T-cell (primary cell): ENCODE results near the gene BRWD1. TPM values are rescaled to one million over a fixed set of nuclear protein-coding genes. Genes with fewer than 3 reads are reported as not detected.

Experiments
- ATAC-seq, 4 experiments: fragments of 200-7000 bp in 3 of 4; fragments of 150-1000 bp in 1 of 4; cut with Tn5 transposase; replicated peaks in 1 of 4; 1 replicate in 3 of 4; 2 replicates in 1 of 4; pipeline ENCODE4 v1.10.0; 2021; ENCODE audit warnings: moderate library complexity in 3 of 4, mild to moderate bottlenecking in 2 of 4, moderate number of reproducible peaks in 1 of 4
- CTCF ChIA-PET, 2 donors: fragments of 300-600 bp; sonication (Branson Sonifier 250); formaldehyde crosslinking; loops; one replicate each; lab custom pipeline; 2022; ENCODE audit warnings: antibody characterized with exemption in 2 of 2; lab: Charles Lee
- POLR2A ChIA-PET, 2 donors: fragments of 300-600 bp; sonication (Branson Sonifier 250); formaldehyde crosslinking; loops; one replicate each; lab custom pipeline; 2022; ENCODE audit warnings: antibody characterized with exemption in 2 of 2; lab: Charles Lee
- DNase-seq, 35 experiments: peaks; one replicate each; pipeline versions ENCODE4 v3.0.0 to v3.0.0-alpha.2; 2013 to 2023
- H3K27ac ChIP-seq: one replicate; pipeline ENCODE4 v1.5.1; 2013; ENCODE audit warnings: low read length
- H3K27me3 ChIP-seq, 2 experiments: replicated peaks in 1 of 2; 1 replicate in 1 of 2; 2 replicates in 1 of 2; pipeline versions ENCODE4 v1.6.1 to v1.7.0; 2013; ENCODE audit warnings: low read length in 1 of 2, mixed read lengths in 1 of 2; ENCODE audit not compliant: control insufficient read depth in 2 of 2, insufficient read depth in 2 of 2; ENCODE audit errors: extremely low read depth in 1 of 2
- H3K36me3 ChIP-seq, 2 donors: 1 replicate in 1 of 2; 2 replicates in 1 of 2; pipeline versions ENCODE4 v1.6.1 to v1.7.0; 2013; ENCODE audit warnings: low read length in 1 of 2; ENCODE audit not compliant: control insufficient read depth in 2 of 2, insufficient read depth in 1 of 2; ENCODE audit errors: extremely low read depth in 1 of 2
- H3K4me1 ChIP-seq, 2 experiments: 1 replicate in 1 of 2; 2 replicates in 1 of 2; pipeline versions ENCODE4 v1.6.1 to v1.7.0; 2013; ENCODE audit warnings: low read length in 2 of 2, mixed read lengths in 1 of 2; ENCODE audit not compliant: insufficient read depth in 2 of 2, control insufficient read depth in 1 of 2; ENCODE audit errors: extremely low read depth in 1 of 2
- H3K4me3 ChIP-seq, 2 donors: 1 replicate in 1 of 2; 2 replicates in 1 of 2; pipeline versions ENCODE4 v1.5.1 to v1.7.0; 2013; ENCODE audit warnings: mild to moderate bottlenecking in 2 of 2, low read length in 1 of 2, moderate library complexity in 1 of 2; ENCODE audit not compliant: control insufficient read depth in 1 of 2; ENCODE audit errors: extremely low read depth in 1 of 2
- H3K9me3 ChIP-seq: 2 replicates; pipeline ENCODE4 v1.7.0; 2013
- H3K27ac Mint-ChIP-seq, 2 donors: one replicate each; pipeline ENCODE4 v1.8.0; 2020 to 2021; ENCODE audit warnings: mild to moderate bottlenecking in 2 of 2, mixed read lengths in 2 of 2
- H3K27me3 Mint-ChIP-seq, 2 donors: one replicate each; pipeline ENCODE4 v1.8.0; 2021 to 2022; ENCODE audit warnings: mixed read lengths in 2 of 2
- H3K36me3 Mint-ChIP-seq: one replicate; pipeline ENCODE4 v1.8.0; 2021; ENCODE audit warnings: mixed read lengths
- H3K4me1 Mint-ChIP-seq, 3 donors: one replicate each; pipeline ENCODE4 v1.8.0; 2020 to 2022; ENCODE audit warnings: mixed read lengths in 3 of 3, mild to moderate bottlenecking in 1 of 3
- H3K4me3 Mint-ChIP-seq, 3 donors: one replicate each; pipeline ENCODE4 v1.8.0; 2020 to 2022; ENCODE audit warnings: mild to moderate bottlenecking in 3 of 3, mixed read lengths in 3 of 3, moderate library complexity in 3 of 3
- H3K9me3 Mint-ChIP-seq, 3 donors: one replicate each; pipeline ENCODE4 v1.8.0; 2020 to 2022; ENCODE audit warnings: mixed read lengths in 3 of 3
- WGBS: methylation state at CpG from one replicate; pipeline ENCODE4 v1.1.5; 2013; ENCODE audit warnings: missing lambda C conversion rate; ENCODE audit not compliant: insufficient coverage; 5-methylcytosine and 5-hydroxymethylcytosine counted together
- total RNA-seq, 35 experiments: library from RNA in 6 of 35; stranded (reverse) in 6 of 35; fragments of 120-200 nt in 1 of 35; gene quantifications; one replicate each; pipeline versions ENCODE4 v1.2.1 to v1.2.4 and lab custom pipeline; 2013 to 2026

BRWD1 gene
- total RNA-seq, 5 donors from 2014 or later (not counting 1 experiment from before 2014, with no cell fraction given) = 70.2 to 86.3 (median 75.2) TPM

DNA sequence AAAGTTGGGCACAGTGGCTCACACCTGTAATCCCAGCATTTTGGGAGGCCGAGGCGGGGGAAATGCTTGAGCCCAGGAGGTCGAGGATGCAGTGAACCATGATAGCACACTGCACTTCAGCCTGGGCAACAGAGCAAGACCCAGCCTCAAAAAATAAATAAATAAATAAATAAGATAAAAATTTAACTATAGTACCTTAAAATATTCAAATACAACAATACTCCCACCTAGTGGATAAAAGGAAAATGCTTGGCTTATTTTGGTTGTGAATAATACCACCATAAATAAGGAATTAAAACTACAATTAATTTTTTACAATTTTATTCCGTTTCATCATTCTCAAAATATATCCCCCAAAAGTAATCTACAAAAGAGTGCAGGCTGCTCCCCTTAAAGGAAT, 138.3 kb downstream of the BRWD1 start:
- Mint-ChIP-seq H3K4me1 (peaks cover 4 to 10% (median 8%) of the 10 kb centered on the region in 3 donors), H3K27me3 (no peaks in the 10 kb centered on the region)
- POLR2A ChIA-PET = no interaction called here

DNA sequence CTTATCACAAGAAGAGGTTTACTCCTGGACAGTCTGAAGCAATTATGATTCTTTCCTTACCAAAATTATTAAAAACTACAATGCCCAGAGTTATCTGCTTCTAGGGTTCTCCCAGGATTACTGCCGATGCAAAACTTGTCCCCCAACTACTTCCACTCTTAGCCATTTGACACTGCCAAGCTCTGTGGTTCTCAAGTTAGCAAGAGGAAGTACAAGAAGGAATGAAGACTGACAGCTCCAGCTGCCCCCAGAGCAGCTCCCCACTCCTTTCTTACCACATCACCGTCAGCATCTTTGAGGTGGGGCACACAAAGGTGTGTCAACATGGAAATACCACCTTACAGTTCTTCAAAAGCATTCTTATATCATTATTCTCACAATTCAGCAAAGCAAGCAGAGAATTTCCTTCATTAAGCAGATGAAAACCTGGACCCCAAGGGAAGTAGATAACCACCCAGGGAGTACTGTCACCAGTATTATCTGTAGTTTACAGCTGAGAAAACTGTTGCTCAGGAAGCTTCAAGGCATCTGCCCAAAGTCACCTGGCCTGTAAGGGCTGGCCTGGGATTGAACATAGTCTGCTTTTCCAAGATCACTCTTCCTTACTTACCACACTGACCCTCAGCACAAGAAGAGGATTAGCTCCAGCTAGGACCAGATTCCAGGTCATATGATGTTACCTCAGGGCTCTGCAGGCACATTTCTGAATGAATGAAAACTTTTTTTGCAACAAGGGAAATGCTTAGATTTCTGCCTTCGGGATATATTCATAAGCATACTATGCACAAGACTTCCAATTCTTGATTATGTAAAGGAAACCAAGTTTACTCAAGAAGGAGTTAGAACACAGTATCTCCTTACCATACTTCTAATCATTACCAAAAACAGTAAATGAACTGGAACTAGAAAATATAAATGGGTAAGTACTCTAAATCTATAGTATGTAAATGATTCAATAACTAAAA, 139.4 kb downstream of the BRWD1 start:
- WGBS = no CpG with 5 or more reads among the region's 3 CpGs
- Mint-ChIP-seq H3K4me1 (peaks cover 0 to 6% (median 2%) of the 10 kb centered on the region in 3 donors), H3K27me3 (no peaks in the 10 kb centered on the region), H3K4me3 (no peak overlapping the region), H3K36me3 (peaks cover 49% of the 10 kb centered on the region), H3K9me3 (no peaks in the 10 kb centered on the region), H3K27ac (no peak overlapping the region)
- H3K4me1 ChIP-seq = no peaks in the 10 kb centered on the region
- ChIA-PET CTCF (no interaction called here), POLR2A (interaction anchor here in 1 of 2 donors (0.6 kb wide), 1 partner anchor 11 kb away, joined by 3 read pairs; no protein-coding TSS in a partner anchor)
- H3K4me3 ChIP-seq = no peak overlapping the region
- ATAC-seq = no peak
- no peaks in the 10 kb centered on the region for H3K9me3 ChIP-seq
- H3K36me3 ChIP-seq = peaks cover 0 to 26% of the 10 kb centered on the region in 2 donors
- no peaks in the 10 kb centered on the region for H3K27me3 ChIP-seq
- no peak overlapping the region for H3K27ac ChIP-seq
- no peak for DNase-seq

More for the DNA sequence above, 138.3 kb downstream of the BRWD1 start:
- peaks cover 0 to 32% of the 10 kb centered on the region in 2 donors for H3K36me3 ChIP-seq
- no peaks in the 10 kb centered on the region for H3K27me3 ChIP-seq
- 100% methylated on average over 1 of the region's 4 CpGs for WGBS
- Mint-ChIP-seq H3K4me3 (no peak overlapping the region), H3K27ac (no peak overlapping the region), H3K36me3 (peaks cover 53% of the 10 kb centered on the region), H3K9me3 (no peaks in the 10 kb centered on the region)
- no peak overlapping the region for H3K4me3 ChIP-seq
- no peaks in the 10 kb centered on the region for H3K9me3 ChIP-seq
- ATAC-seq (no peak), DNase-seq (peak in 1 of 35 experiments; percentile 34)
- CTCF ChIA-PET = no interaction called here
- no peaks in the 10 kb centered on the region for H3K4me1 ChIP-seq
- no peak overlapping the region for H3K27ac ChIP-seq

- H3K4me1 ChIP-seq = no peaks in the 10 kb centered on the region
- Mint-ChIP-seq H3K4me1 (no peaks in the 10 kb centered on the region), H3K4me3 (no peak overlapping the region), H3K27me3 (peaks cover 0 to 3% of the 10 kb centered on the region in 2 donors), H3K27ac (no peak overlapping the region), H3K36me3 (peaks cover 31% of the 10 kb centered on the region), H3K9me3 (peaks cover 0 to 7% (median 3%) of the 10 kb centered on the region in 3 donors)
- ATAC-seq = no peak
- peaks cover 0 to 2% of the 10 kb centered on the region in 2 experiments for H3K27me3 ChIP-seq
- no peaks in the 10 kb centered on the region for H3K9me3 ChIP-seq
- peaks cover 0 to 11% of the 10 kb centered on the region in 2 donors for H3K36me3 ChIP-seq
- no peak overlapping the region for H3K4me3 ChIP-seq
- no peak for DNase-seq
- CTCF ChIA-PET = no interaction called here
- POLR2A ChIA-PET = no interaction called here
- 100% methylated on average over 4 of the region's 5 CpGs for WGBS
- H3K27ac ChIP-seq = no peak overlapping the region
Observed at GRCh38 chr21:39169906-39170305, 143.5 kb downstream of the BRWD1 start.

DNA sequence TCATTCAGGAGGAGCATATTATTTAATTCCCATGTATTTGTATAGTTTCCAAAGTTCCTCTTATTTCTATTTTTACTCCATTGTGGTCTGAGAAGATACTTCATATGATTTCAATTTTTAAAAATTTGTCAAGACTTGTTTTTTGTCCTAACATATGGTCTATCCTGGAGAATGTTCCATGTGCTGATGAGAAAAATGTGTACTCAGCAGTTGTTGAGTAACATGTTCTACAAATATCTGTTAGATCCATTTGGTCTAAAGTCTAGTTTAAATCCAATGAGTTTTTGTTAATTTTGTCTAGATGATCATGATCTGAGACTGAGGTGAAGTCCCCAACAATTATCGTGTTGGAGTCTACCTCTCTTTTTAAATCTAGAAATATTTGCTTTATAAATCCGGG, 144.6 kb downstream of the BRWD1 start:
- no peaks in the 10 kb centered on the region for H3K4me1 ChIP-seq
- Mint-ChIP-seq H3K4me3 (no peak overlapping the region), H3K9me3 (peaks cover 0 to 14% (median 5%) of the 10 kb centered on the region in 3 donors), H3K36me3 (peaks cover 23% of the 10 kb centered on the region), H3K27me3 (peaks cover 0 to 6% of the 10 kb centered on the region in 2 donors), H3K4me1 (no peaks in the 10 kb centered on the region), H3K27ac (no peak overlapping the region)
- no peak for DNase-seq
- H3K4me3 ChIP-seq = no peak overlapping the region
- peaks cover 0 to 7% of the 10 kb centered on the region in 2 donors for H3K36me3 ChIP-seq
- no peak for ATAC-seq
- no CpG with 5 or more reads among the region's 2 CpGs for WGBS
- no peaks in the 10 kb centered on the region for H3K9me3 ChIP-seq
- H3K27ac ChIP-seq = no peak overlapping the region
- H3K27me3 ChIP-seq = peaks cover 0 to 4% of the 10 kb centered on the region in 2 experiments
- ChIA-PET CTCF (interaction anchor here in 1 of 2 donors (1.1 kb wide), 1 partner anchor 129 kb away, joined by 3 read pairs; no protein-coding TSS in a partner anchor), POLR2A (no interaction called here)

DNA sequence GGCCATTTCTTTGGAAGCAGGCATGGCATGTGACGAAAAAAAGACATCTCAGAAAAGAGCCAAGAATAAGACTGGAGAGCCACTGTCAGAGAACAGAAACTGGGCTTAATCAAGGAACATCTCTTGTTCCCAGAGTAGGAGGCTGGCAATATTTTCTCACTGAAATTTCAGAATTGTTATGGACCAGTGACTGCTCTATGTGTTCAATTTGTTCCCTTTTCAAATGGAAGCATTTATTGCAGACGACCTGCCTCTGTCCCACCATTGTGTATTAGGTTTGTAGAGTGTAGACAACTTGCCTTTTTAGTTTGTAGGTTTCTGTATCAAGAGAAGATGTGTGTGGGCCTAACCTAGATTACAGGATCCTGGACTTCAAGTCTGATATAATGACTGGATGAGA, 148.9 kb downstream of the BRWD1 start:
- POLR2A ChIA-PET = no interaction called here

GRCh38 chr21:39161064-39161463, 152.4 kb downstream of the BRWD1 start:
- no peaks in the 10 kb centered on the region for H3K9me3 ChIP-seq
- Mint-ChIP-seq H3K27ac (no peak overlapping the region), H3K27me3 (peaks cover 0 to 11% of the 10 kb centered on the region in 2 donors), H3K36me3 (no peaks in the 10 kb centered on the region), H3K4me1 (no peaks in the 10 kb centered on the region), H3K4me3 (no peak overlapping the region), H3K9me3 (peaks cover 4 to 19% (median 10%) of the 10 kb centered on the region in 3 donors)
- peaks cover 0 to 17% of the 10 kb centered on the region in 2 experiments for H3K27me3 ChIP-seq
- H3K4me3 ChIP-seq = no peak overlapping the region
- no peak for ATAC-seq
- DNase-seq = no peak
- H3K4me1 ChIP-seq = no peaks in the 10 kb centered on the region
- 38% methylated on average over 1 of the region's 3 CpGs for WGBS
- ChIA-PET POLR2A (no interaction called here), CTCF (no interaction called here)
- no peak overlapping the region for H3K27ac ChIP-seq
- no peaks in the 10 kb centered on the region for H3K36me3 ChIP-seq

More for the DNA sequence above, 148.9 kb downstream of the BRWD1 start:
- H3K36me3 ChIP-seq = no peaks in the 10 kb centered on the region
- Mint-ChIP-seq H3K4me1 (no peaks in the 10 kb centered on the region), H3K4me3 (no peak overlapping the region), H3K9me3 (peaks cover 4 to 19% (median 10%) of the 10 kb centered on the region in 3 donors), H3K27ac (no peak overlapping the region), H3K36me3 (peaks cover 4% of the 10 kb centered on the region), H3K27me3 (peaks cover 0 to 11% of the 10 kb centered on the region in 2 donors)
- DNase-seq (no peak), ATAC-seq (no peak)
- no peaks in the 10 kb centered on the region for H3K9me3 ChIP-seq
- WGBS = 91% methylated on average over 2 of the region's 2 CpGs
- no peak overlapping the region for H3K27ac ChIP-seq
- peaks cover 0 to 14% of the 10 kb centered on the region in 2 experiments for H3K27me3 ChIP-seq
- H3K4me3 ChIP-seq = no peak overlapping the region
- no peaks in the 10 kb centered on the region for H3K4me1 ChIP-seq
- CTCF ChIA-PET = no interaction called here
